NCI-H774 (cell line): Measurements from ENCODE around the gene IRF2BPL.

Source experiments
- DNase-seq: peaks from one replicate; lab custom pipeline; 2025; lab: John Stamatoyannopoulos, UW

IRF2BPL gene

DNA sequence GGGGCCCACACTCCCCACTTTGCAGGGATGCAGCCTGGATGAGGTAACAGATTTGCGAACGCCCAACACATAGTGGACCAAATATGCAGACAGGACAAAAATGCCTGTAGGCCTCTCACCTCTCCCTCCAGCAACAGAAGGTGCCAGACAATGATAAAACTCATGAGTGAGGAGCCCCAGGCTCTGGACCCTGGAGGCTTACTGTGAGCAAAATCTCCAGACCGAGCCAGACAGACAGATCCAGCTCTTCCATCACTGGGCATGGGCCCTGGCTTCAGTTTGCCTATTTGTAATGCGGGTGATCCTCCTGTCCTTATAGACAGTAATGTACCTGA, 42.3 kb downstream of the IRF2BPL start:
- no peak for DNase-seq

DNA sequence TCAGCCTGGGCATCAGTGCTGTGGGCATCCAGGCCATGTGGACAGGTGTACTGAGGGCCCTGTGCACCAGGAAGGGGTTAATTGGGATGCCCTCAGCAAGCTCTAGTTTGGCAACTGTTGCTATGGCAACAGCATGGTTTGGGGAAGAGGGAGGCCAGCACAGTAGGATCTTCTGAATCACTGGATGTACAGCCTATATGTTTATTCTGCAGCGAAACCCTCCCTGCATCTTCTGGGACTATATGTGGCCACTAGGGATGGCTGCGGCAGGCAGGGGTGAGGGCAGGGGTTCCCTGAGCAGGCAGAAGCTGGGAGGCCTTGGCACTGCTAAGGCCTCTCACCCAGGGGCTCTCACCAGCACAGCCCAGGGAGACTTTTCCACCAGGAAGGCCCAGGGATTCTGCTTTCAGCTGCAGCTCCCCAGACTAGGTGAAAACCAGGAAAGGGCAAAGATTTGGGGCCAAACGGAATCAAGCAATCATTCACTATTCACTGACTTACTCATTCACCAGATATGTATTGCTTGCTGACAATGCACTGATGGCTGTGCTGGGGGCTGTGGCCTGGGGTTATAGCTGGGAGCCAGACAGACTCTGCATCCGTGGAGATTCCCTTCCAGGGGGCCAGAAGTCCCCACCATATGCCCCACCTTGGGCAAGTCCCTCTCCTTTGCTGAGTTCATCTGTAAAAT, 42.8 kb downstream of the IRF2BPL start:
- DNase-seq = no peak

DNA sequence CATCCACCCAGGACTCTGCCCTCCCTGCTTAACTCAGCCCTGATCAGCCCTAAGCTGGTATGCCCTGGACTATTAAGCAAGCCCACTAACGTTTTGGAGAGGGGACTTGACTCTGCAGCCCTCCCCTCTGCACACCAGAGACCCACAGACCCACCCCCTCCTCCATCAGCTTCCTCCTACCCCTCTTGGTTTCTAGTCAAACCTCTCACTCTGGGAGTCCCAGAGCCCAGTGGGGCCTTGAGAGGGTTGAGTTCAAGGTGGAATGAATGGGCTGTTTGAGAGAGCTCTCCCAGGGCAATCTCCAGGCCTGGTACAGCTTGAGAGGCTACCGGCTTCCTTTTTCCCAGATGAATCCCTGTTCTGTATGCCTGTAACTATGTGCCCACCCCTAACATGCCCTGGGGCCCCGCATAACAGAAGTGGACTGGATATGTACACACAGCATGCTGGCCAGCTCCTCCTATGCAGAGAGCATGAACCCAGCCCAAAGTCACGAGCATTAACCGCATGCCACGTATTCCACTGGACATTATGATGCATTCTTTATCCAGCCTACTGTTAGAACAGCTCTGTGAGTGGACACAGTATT, 43.6 kb downstream of the IRF2BPL start:
- DNase-seq = no peak

DNA sequence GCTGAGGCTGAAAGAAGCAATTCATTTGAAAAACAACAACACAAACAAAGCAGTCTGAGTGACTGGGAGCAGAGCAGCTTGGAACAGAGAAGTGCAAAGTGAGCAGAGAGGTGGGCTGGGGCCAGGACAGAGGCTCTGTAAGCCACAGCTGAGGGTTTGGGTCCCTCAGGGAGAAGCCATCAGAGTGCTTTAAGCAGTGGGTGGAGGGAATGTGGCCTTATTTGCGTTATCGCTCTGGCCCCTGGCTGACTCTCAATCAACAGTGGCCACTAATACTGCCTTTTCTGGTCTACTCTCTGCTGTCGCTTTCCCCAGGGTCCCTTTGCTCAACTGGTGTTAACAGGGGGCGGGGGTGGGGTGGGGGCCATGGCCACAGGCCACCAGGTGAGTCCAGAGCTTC, 44.2 kb downstream of the IRF2BPL start:
- no peak for DNase-seq

DNA sequence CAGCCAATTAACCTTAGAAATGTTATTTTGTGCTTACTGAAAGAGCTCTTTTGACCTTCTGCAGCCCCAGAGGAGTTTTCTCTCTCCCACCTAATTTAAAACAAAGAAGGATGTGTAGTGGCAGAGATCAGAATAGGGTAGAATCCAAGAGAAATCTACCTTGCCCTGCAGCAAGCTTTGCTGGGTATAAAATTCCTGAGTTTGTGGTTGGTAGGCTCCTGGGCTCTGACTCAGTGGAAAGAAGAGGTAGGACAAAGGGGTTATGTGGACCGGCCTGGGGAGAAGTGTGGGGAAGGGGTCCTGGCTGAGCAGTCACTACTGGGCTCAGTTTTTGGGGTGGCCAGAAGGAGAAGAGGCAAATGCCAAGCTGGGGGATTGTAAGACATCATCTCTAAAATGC, 46.8 kb downstream of the IRF2BPL start:
- no peak for DNase-seq

DNA sequence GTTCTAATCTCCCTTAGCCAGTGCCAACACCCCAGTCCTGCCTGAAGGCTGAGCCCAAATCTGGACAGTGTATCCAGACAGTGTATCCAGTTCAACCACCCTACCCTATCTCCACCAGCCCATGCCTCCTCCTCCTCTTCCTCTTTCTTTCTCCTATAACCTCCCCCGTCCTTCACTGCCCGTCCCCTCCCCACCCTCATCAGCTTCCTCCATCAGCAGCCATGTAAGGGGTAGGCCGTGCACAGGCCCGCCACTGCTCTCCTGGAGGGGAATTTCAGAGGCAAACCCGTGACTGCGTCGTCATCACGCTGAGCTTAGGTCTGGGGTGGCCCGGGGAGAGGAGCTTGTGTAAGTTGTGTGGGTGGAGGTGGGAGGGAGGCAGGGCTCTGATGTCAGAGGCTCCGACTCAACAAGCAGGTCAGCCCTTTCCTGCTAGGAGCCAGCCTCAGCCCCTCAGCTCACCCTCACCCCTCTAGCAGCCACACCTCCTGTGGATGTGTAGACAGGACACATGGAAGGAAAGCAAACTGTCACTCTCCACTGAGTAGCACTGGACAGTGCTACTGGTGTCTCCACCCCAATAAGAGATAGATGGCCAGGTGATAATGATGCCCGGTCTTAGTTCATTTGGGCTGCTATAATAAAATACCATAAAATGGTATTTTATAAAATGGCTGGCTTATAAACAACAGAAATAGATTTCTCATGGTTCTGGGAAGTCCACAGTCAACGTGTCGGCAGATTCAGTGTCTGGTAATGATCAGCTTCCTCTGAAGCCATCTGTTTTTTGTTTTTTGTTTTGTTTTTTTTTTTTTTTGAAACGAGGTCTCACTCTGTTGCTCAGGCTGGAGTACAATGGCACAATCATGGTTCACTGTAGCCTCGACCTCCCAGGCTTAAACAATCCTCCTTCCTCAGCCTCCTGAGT, 50.5 kb downstream of the IRF2BPL start:
- DNase-seq = no peak

DNA sequence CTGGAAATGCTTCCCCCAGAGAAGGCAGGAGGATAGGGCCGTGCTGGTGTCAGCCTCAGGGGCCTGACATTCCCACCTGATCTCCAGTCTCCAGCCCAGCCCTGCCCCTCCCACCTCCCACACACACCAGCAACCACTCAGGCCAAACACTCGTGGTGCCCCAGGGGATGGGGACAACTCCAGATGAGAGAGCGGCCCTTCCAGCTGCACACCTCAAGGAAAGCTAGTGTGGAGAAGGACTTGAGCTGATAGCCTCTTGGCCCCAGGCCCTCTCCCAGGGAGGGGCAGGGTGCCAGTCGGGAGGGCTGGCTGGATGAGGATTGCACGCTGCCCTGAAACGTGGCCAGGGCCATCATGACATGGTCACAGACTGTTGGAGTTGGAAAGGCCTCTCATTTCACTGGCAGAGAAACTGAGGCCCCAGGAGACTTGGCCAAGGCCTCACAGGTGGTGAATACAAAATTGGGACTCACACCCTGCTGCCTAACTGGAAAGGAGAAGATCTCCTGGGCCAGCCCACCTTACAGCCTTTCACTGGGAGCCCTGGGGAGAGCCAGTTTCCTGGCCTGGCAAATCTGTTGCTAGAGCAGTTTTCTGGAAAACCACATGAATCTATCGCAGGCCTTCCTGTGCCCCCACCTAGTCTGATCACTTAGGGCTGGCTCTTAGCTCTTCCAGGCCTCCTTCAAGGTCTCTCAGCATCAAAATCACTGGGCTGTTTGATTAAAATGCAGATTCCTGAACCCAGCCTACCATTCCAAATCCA, 52.1 kb downstream of the IRF2BPL start:
- no peak for DNase-seq

DNA sequence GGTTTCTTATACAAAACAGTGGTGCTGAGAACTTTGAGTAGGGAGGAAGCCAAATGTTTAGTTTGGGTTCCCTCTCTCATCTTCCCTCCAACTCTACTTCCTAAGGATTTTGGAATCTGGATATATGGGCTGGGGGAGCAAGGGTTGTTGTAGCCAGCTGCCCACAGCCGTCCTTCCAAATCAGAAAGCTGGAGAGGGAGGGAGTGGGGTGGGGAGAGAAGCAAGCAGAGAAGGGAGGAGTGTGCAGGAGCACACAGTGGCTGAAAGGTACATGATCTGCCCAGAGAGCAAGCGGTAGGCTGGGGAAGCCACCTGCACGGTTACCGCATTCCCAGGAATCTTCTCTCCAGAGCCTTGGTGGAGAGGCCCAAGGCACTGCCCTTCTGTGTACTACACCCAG, 52.7 kb downstream of the IRF2BPL start:
- no peak for DNase-seq

DNA sequence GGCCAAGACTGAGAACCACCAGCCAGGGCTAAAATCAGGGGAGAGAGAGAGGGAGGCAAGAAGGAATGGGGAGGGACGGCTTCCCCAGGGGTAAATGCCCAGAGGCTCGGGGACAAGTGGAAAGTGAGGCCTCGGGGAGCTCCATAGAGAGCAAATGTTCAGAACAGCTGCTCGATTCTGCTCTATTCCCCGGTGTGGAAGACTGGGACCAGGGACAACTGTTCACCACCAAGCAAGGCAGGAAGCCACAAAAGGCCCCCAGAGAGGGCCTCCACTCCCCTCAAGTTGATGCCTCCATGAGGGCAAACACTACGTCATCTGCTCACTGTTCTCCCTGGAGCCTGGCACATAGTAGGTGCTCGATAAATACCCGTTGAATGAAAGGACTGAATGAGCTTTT, 53.5 kb downstream of the IRF2BPL start:
- DNase-seq = no peak
